HFFc6 (cell line): Measurements from ENCODE around the gene CCT6B. TPM values are rescaled to one million over a fixed set of nuclear protein-coding genes. Genes with fewer than 3 reads are reported as not detected.

Experiments used
- DNase-seq: peaks from one replicate; pipeline ENCODE4 v3.0.0-alpha.2; 2018
- H3K27ac Mint-ChIP-seq: 2 replicates; pipeline ENCODE4 v1.8.0; 2020; ENCODE audit warnings: mild to moderate bottlenecking, mixed read lengths
- H3K27me3 Mint-ChIP-seq: 2 replicates; pipeline ENCODE4 v1.8.0; 2021; ENCODE audit warnings: mild to moderate bottlenecking, moderate library complexity, mixed read lengths; ENCODE audit not compliant: insufficient read depth
- H3K36me3 Mint-ChIP-seq: 2 replicates; pipeline ENCODE4 v1.8.0; 2021; ENCODE audit warnings: low read depth, mixed read lengths
- H3K4me1 Mint-ChIP-seq: 2 replicates; pipeline ENCODE4 v1.8.0; 2020; ENCODE audit warnings: low read depth, mixed read lengths
- H3K4me3 Mint-ChIP-seq: 2 replicates; pipeline ENCODE4 v1.8.0; 2020; ENCODE audit warnings: mild to moderate bottlenecking, moderate library complexity, mixed read lengths
- H3K9me3 Mint-ChIP-seq: 2 replicates; pipeline ENCODE4 v1.8.0; 2020; ENCODE audit warnings: mild to moderate bottlenecking, mixed read lengths
- total RNA-seq, 6 experiments: library from RNA; stranded (reverse); fragmentation: NEBNext Ultra II Directional; extraction: Animal tissue kit (Norgen Biotek cat#: 25700); gene quantifications; 2 replicates in 1 of 6; 3 replicates in 5 of 6; pipeline ENCODE4 v1.2.3, GENCODE V29; 2021
- TF ChIP-seq, protein P1 (sequence below): fragments of 200-600 bp; sonication (generic); IDR thresholded peaks from 2 replicates; pipeline ENCODE4 v1.5.0; 2021; ENCODE audit warnings: antibody characterized with exemption, mild to moderate bottlenecking

CCT6B gene
- total RNA-seq, 6 experiments from 2014 or later, result 1.1 to 2.1 (median 1.4) TPM

DNA sequence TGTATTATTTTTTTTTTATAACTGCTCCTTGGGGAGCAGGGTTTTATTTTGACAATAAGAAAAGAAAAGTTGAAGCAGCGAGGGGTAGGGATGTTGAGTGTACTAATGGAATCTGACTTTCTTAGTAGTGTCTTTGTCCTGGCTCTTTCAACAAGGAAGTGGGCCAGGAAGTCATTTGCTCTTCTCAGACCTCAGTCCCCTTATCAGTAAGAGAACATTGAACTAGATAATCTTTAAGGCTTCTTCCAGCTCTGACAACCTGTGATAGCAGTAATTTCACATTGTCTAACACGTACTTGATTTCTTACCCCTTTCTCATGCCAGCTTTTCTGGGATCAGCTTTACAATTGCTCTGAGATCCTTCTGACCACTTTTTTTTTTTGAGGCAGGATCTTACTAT, 27.4 kb upstream of the CCT6B start:
- Mint-ChIP-seq H3K36me3 (peaks cover 20% of the 10 kb centered on the region; the same call in 1 of the 2 replicates), H3K4me1 (peaks cover 20% of the 10 kb centered on the region), H3K9me3 (no peaks in the 10 kb centered on the region), H3K27ac (no peak overlapping the region), H3K4me3 (no peak overlapping the region), H3K27me3 (no peaks in the 10 kb centered on the region; the same call in 1 of the 2 replicates)
- TF ChIP-seq, protein P1, sequence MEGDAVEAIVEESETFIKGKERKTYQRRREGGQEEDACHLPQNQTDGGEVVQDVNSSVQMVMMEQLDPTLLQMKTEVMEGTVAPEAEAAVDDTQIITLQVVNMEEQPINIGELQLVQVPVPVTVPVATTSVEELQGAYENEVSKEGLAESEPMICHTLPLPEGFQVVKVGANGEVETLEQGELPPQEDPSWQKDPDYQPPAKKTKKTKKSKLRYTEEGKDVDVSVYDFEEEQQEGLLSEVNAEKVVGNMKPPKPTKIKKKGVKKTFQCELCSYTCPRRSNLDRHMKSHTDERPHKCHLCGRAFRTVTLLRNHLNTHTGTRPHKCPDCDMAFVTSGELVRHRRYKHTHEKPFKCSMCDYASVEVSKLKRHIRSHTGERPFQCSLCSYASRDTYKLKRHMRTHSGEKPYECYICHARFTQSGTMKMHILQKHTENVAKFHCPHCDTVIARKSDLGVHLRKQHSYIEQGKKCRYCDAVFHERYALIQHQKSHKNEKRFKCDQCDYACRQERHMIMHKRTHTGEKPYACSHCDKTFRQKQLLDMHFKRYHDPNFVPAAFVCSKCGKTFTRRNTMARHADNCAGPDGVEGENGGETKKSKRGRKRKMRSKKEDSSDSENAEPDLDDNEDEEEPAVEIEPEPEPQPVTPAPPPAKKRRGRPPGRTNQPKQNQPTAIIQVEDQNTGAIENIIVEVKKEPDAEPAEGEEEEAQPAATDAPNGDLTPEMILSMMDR, result no peak
- no peak for DNase-seq

DNA sequence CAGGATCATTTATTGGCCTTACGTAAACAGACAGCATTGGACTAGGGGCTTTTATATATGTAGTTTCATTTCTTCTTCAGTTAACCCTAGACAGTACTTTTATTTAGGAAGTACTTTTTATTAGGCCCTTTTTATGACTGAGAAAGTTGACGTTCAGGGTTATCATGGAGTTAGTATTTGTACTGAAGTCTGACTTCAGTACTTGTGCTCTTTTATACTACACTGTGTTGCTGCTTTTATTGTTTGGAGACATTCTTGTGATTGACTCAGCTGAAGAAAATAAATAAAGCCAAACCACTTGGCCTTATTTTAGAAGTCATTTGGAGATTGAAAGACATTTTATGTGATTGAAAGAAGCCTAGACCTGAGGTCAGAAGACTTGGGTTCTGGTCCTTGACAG, 26.0 kb upstream of the CCT6B start:
- peaks cover 30% of the 10 kb centered on the region for H3K36me3 Mint-ChIP-seq
- no peak for DNase-seq
- no peaks in the 10 kb centered on the region; the same call in 1 of the 2 replicates for H3K27me3 Mint-ChIP-seq
- no peaks in the 10 kb centered on the region for H3K9me3 Mint-ChIP-seq
- no peak overlapping the region for H3K27ac Mint-ChIP-seq
- peaks cover 21% of the 10 kb centered on the region for H3K4me1 Mint-ChIP-seq
- TF ChIP-seq, protein P1, result no peak
- H3K4me3 Mint-ChIP-seq, result no peak overlapping the region

DNA sequence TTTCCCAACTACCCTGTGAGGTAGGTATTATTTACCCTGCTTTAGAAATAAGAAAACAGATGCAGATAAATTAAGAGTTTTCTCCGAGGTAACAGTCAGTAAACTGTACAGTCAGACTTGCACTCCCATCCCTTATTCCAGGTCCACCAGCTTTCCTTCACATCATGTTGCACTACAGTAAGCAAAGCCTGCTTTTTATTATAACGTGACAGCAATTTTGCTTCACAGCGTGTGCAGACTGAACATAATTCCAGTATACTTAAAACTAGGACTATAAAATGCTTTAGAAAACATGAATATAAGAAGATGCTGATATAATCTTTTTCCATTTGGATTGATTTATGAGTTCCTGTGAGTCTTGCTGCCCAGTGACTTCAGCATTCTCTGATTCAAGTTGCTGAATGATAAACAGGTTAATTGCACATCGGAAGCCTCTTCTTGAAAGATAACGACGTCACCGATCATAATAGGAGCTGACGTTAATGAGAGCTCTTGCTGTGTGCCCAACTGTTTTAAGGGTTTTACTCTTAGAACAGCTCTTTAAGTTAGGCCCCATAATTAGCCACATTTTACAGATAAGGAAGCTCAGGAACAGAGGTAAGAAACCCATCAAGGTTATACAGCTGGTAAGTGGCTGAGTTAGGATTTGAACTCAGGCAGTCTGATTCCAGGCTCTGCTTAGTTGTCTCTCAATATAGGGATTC, 20.4 kb upstream of the CCT6B start:
- TF ChIP-seq, protein P1, result no peak
- DNase-seq, result peak; percentile 41
- H3K27ac Mint-ChIP-seq, result peak overlapping the region; percentile 96
- H3K4me1 Mint-ChIP-seq, result peaks cover 47% of the 10 kb centered on the region
- peaks cover 22% of the 10 kb centered on the region for H3K36me3 Mint-ChIP-seq
- peak overlapping the region; percentile 96 for H3K4me3 Mint-ChIP-seq
- H3K27me3 Mint-ChIP-seq, result no peaks in the 10 kb centered on the region; the same call in 1 of the 2 replicates
- H3K9me3 Mint-ChIP-seq, result no peaks in the 10 kb centered on the region

- TF ChIP-seq, protein P1, result peak; percentile 66
- Mint-ChIP-seq H3K27me3 (no peaks in the 10 kb centered on the region; the same call in none of the 2 replicates), H3K27ac (peak overlapping the region; percentile 98), H3K9me3 (no peaks in the 10 kb centered on the region), H3K4me3 (peak overlapping the region; percentile 98), H3K36me3 (peaks cover 17% of the 10 kb centered on the region), H3K4me1 (peaks cover 47% of the 10 kb centered on the region)
- peak; percentile 74 for DNase-seq
These were observed 19.6 kb upstream of the CCT6B start for GRCh38 chr17:34980681-34981537.

- H3K4me3 Mint-ChIP-seq, result peak within 1 kb of the TSS; percentile 98
- peaks cover 49% of the 10 kb centered on the region for H3K4me1 Mint-ChIP-seq
- H3K36me3 Mint-ChIP-seq, result peaks cover 17% of the 10 kb centered on the region
- peak; percentile 90 for DNase-seq
- H3K9me3 Mint-ChIP-seq, result no peaks in the 10 kb centered on the region
- H3K27me3 Mint-ChIP-seq, result no peaks in the 10 kb centered on the region; the same call in none of the 2 replicates
- peak within 1 kb of the TSS; percentile 98 for H3K27ac Mint-ChIP-seq
- TF ChIP-seq, protein P1, result no peak
These were observed 19.1 kb upstream of the CCT6B start, which contains the start of gene LIG3 for GRCh38 chr17:34980353-34980680. Gene LIG3, plus strand, starts transcription at chr17:34980512. Its CDS starts 2,494 bp downstream, at chr17:34983006.
